Stimulated activated CD4-positive, alpha-beta T cell treated with anti-CD3 and anti-CD28 coated beads, Interleukin-12 subunit alpha, Interleukin-12 subunit beta, amount 100 ng/mL, for 48 hours (primary cell): ENCODE data around the gene POU6F1.
"Not testable (repeated sequence)": the region's sequence is repeated elsewhere in the genome, so short reads cannot be mapped to it uniquely, and the experiment has no call there.

Experiments used
- DNase-seq, 3 donors: peaks; one replicate each; pipeline ENCODE4 v3.0.0-alpha.2; 2020; ENCODE audit warnings: low read depth in 2 of 3, low spot score in 1 of 3

The POU6F1 gene, protein sequence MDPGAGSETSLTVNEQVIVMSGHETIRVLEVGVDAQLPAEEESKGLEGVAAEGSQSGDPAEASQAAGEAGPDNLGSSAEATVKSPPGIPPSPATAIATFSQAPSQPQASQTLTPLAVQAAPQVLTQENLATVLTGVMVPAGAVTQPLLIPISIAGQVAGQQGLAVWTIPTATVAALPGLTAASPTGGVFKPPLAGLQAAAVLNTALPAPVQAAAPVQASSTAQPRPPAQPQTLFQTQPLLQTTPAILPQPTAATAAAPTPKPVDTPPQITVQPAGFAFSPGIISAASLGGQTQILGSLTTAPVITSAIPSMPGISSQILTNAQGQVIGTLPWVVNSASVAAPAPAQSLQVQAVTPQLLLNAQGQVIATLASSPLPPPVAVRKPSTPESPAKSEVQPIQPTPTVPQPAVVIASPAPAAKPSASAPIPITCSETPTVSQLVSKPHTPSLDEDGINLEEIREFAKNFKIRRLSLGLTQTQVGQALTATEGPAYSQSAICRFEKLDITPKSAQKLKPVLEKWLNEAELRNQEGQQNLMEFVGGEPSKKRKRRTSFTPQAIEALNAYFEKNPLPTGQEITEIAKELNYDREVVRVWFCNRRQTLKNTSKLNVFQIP

GRCh38 chr12:51217968-51218606, at the start of gene POU6F1:
Gene POU6F1 (minus strand): TSS chr12:51218062. CDS start chr12:51206836, 11,226 bp downstream.
- DNase-seq, result peak; percentile 39 to 59 (median 48)

GRCh38 chr12:51265024-51265423, 47.2 kb upstream of the POU6F1 start:
- no peak for DNase-seq

DNA sequence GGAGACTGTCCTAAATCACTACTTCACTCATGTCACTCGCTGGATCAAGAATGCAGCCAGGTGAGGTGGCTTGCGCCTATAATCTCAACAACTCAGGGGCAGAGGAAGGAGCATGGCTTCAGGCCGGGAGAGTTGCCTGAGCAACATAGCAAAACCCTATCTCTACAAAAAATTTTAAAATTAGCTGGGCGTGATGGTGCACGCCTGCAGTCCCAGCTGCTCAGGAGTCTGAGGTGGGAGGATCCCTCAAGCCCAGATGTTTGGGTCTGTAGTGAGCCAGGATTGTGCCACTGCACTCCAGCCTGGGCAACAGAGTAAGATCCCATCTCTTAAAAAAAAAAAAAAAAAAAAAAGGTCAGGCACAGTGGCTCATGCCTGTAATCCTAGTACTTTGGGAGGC, 46.4 kb upstream of the POU6F1 start:
- DNase-seq, result no peak

DNA sequence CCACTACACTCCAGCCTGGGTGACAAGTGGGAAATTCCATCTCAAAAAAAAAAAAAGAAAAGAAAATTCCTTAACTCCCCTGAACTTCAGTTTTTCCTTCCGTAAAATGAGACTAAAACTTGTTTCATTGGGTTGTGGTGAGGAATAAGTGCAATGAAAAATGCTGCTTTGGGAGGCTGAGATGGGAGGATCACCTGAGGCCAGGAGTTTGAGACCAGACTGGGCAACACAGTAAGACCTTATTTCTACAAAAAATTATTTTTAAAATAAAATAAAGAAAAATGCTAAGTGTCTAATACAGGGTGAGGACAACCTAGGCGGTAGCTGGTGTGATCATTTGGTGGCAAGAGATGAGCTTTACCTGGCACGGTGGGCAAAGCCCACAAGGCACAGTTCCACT, 45.5 kb upstream of the POU6F1 start:
- no peak for DNase-seq

- no peak for DNase-seq
These were observed 44.9 kb upstream of the POU6F1 start for GRCh38 chr12:51262758-51263177.

- DNase-seq, result not testable (repeated sequence)
These were observed 41.7 kb upstream of the POU6F1 start for GRCh38 chr12:51259600-51259999.

DNA sequence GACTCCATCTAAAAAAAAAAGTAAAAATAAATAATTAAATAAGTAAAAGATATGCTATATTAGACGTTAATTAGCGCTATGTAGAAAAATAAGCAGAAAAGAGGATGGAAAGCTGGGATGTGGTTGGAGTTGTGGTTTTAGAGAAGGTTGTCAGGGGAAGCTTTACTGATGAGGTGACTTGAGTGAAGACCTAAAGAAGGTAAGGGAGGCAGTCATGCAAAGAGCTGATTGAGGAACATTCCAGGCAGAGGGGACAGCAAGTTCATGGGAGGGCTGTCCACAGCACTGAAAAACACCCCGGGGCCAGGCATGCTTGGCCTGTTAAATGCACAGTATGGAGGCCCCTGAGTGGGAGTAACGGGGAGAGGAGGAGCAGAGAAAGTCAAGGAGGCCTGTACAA, 36.7 kb upstream of the POU6F1 start:
- DNase-seq, result no peak

- DNase-seq, result no peak
These were observed 35.4 kb upstream of the POU6F1 start for GRCh38 chr12:51253276-51253675.

GRCh38 chr12:51247523-51248206, 29.8 kb upstream of the POU6F1 start:
- no peak for DNase-seq

GRCh38 chr12:51246254-51246853, 28.5 kb upstream of the POU6F1 start:
- DNase-seq, result no peak

GRCh38 chr12:51245476-51246253, 27.8 kb upstream of the POU6F1 start:
- DNase-seq, result no peak

- no peak for DNase-seq
These were observed 26.4 kb upstream of the POU6F1 start for GRCh38 chr12:51244269-51244668.

GRCh38 chr12:51242876-51243275, 25.0 kb upstream of the POU6F1 start:
- DNase-seq, result no peak

DNA sequence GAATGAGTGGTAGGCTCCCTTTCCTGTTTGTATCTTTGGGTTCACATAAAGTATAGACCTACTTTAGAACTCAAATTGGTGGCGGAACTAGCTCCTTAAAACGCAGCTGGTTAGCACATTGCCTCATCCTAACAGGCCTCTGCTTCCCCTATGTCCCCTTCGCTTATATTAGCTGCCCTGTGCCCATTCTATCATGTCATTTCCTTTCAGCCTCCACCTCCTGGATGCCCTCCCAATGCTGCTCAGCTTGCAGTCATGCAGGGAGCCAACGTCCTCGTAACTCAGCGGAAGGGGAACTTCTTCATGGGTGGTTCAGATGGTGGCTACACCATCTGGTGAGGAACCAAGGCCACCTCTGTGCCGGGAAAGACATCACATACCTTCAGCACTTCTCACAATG, 24.3 kb upstream of the POU6F1 start:
- no peak for DNase-seq

DNA sequence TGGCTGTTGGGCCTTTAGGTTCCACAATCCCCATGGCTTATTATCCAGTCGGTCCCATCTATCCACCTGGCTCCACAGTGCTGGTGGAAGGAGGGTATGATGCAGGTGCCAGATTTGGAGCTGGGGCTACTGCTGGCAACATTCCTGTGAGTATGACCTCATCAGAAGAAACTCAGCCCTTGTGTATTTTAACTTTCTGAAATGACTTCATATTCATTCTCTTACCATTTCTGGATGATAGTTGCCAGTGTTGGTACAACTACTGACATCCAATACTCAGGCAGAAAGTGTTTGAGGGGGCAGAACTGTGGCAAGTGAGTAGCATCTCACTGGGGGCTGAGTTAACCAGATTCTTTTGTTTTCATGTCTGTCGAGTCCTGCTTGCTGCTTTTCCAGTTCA, 23.1 kb upstream of the POU6F1 start:
- no peak for DNase-seq

DNA sequence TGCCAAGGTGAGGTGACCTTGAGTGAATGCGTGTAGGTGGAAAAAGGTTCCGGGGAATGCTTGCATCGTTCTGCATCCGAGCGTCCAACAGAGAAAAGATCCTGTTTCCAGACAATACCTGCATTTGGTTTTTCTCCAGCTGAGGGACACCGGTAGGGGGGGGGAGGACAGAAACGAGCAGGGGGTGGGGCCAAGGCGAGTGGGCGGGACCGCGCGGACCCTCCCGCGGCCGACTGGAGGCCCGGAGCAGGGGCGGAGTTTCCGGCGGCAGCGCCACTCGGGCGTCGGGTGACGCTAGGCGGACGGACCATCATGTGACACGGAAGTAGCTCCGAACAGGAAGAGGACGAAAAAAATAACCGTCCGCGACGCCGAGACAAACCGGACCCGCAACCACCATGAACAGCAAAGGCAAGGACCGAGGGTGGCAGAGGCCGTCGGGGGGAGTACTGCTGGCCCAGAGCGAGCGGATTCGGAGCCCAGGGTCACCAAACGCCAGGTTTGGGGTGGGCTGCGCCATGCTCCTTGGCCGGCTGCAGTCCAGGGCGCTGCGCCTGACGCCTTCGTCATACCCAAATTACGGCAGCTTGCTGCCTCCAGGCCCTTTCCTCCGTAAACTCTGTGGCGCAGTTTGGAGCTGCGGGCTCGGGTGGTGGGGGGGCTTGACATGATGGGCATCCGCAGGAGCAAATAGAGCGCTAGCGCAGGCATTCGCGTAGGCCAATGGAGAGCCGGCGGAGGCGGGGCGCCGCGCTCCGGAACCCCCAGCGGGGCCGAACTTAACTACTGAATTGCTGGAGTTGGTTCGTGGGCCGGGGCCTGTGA, 20.9 kb upstream of the POU6F1 start, which contains the start of gene DAZAP2:
TSS of gene DAZAP2 (plus strand) at position 317 of the 825 bp plus-strand sequence. CDS start at position 399, 82 bp downstream.
- DNase-seq, result peak; percentile 92 to 94 (median 92)

- DNase-seq, result no peak
These were observed 20.2 kb upstream of the POU6F1 start for GRCh38 chr12:51238037-51238509.

- no peak for DNase-seq
These were observed 16.7 kb upstream of the POU6F1 start for GRCh38 chr12:51234530-51234929.

GRCh38 chr12:51232642-51233041, 14.8 kb upstream of the POU6F1 start:
- DNase-seq, result no peak
